HCT116 (cell line): Measurements from ENCODE around the gene HPS5. TPM values are rescaled to one million over a fixed set of nuclear protein-coding genes. Genes with fewer than 3 reads are reported as not detected.

Source experiments
- ATAC-seq: fragments of 200-7000 bp; cut with Tn5 transposase; 2 replicates; pipeline ENCODE4 v1.9.1; 2020; ENCODE audit warnings: mild to moderate bottlenecking, moderate library complexity
- BruUV-seq: library from RNA; stranded (reverse); fragments of 400-500 nt; replicated peaks from 2 replicates; lab custom pipeline; 2021; lab: Mats Ljungman, UMichigan
- CTCF ChIA-PET: fragments of 300-600 bp; sonication (Branson Sonifier 250); formaldehyde crosslinking; loops from one replicate; lab custom pipeline; 2021; ENCODE audit warnings: antibody characterized with exemption; lab: Charles Lee
- POLR2A ChIA-PET: fragments of 300-600, 350-600 bp; sonication (Branson Sonifier 250); formaldehyde crosslinking; loops from one replicate; lab custom pipeline; 2021; ENCODE audit warnings: antibody characterized with exemption; lab: Charles Lee
- RAD21 ChIA-PET, 2 experiments: fragments of 300-600 bp; sonication (Branson Sonifier 250); formaldehyde crosslinking; loops; one replicate each; lab custom pipeline; 2023; ENCODE audit warnings: low total read pairs in 2 of 2; ENCODE audit not compliant: uncharacterized antibody in 2 of 2, unreplicated experiment in 2 of 2, low non-redundant PET in 1 of 2; lab: Charles Lee
- DNase-seq: peaks from one replicate; pipeline ENCODE4 v3.0.0-alpha.2; 2010; ENCODE audit warnings: low read depth, low spot score
- H2AFZ ChIP-seq: fragments of 200-600 bp; shearing (Covaris generic), sonication (generic); 2 replicates; pipeline ENCODE4 v1.6.1; 2017; ENCODE audit warnings: low read depth, mixed run types, mixed read lengths, antibody characterized with exemption, low read length; ENCODE audit not compliant: poor library complexity, severe bottlenecking
- H3K27ac ChIP-seq: 2 replicates; pipeline ENCODE4 v1.5.1; 2012; ENCODE audit warnings: low read depth, low read length
- H3K27me3 ChIP-seq: fragments of 200-600 bp; sonication (generic); 2 replicates; pipeline ENCODE4 v1.6.1; 2016; ENCODE audit warnings: mixed run types, low read length, mixed read lengths; ENCODE audit not compliant: insufficient read depth
- H3K36me3 ChIP-seq, 2 experiments: fragments of 200-500 bp in 1 of 2; fragments of 200-600 bp in 1 of 2; sonication (Bioruptor generic) in 1 of 2; sonication (generic) in 1 of 2; 2 replicates each; pipeline versions ENCODE4 v1.5.1 to v1.6.1; 2014 to 2016; ENCODE audit warnings: low read length in 2 of 2, inconsistent platforms in 1 of 2, mixed read lengths in 1 of 2, mixed run types in 1 of 2; ENCODE audit not compliant: insufficient read depth in 2 of 2, control insufficient read depth in 1 of 2
- H3K4me1 ChIP-seq, 2 experiments: fragments of 200-600 bp in 1 of 2; sonication (generic) in 1 of 2; 2 replicates each; pipeline versions ENCODE4 v1.5.1 to v1.6.1; 2012 to 2017; ENCODE audit warnings: low read length in 2 of 2, inconsistent platforms in 1 of 2, mild to moderate bottlenecking in 1 of 2, mixed read lengths in 1 of 2, mixed run types in 1 of 2, moderate library complexity in 1 of 2; ENCODE audit not compliant: insufficient read depth in 2 of 2, control insufficient read depth in 1 of 2
- H3K4me2 ChIP-seq: fragments of 200-600 bp; sonication (generic); 2 replicates; pipeline ENCODE4 v1.6.1; 2017; ENCODE audit warnings: mixed run types, low read length, mixed read lengths
- H3K4me3 ChIP-seq, 2 experiments: fragments of 200-600 bp in 1 of 2; sonication (generic) in 1 of 2; replicated peaks in 1 of 2; 2 replicates each; pipeline ENCODE4 v1.5.1; 2011 to 2016; ENCODE audit warnings: low read length in 2 of 2, control low read depth in 1 of 2, low read depth in 1 of 2, mild to moderate bottlenecking in 1 of 2, mixed read lengths in 1 of 2, mixed run types in 1 of 2
- H3K79me2 ChIP-seq: fragments of 200-600 bp; sonication (generic); 2 replicates; pipeline ENCODE4 v1.6.1; 2017; ENCODE audit warnings: mild to moderate bottlenecking, mixed run types, low read length, moderate library complexity, mixed read lengths; ENCODE audit not compliant: insufficient read depth
- H3K9ac ChIP-seq: fragments of 200-600 bp; sonication (generic); 2 replicates; pipeline ENCODE4 v1.6.1; 2016; ENCODE audit warnings: low read length, mixed read lengths
- H3K9me2 ChIP-seq: fragments of 200-600 bp; sonication (generic), shearing (Covaris generic); 2 replicates; pipeline ENCODE4 v1.6.1; 2017; ENCODE audit warnings: mixed run types, mild to moderate bottlenecking, moderate library complexity; ENCODE audit not compliant: insufficient read depth
- H3K9me3 ChIP-seq, 2 experiments: fragments of 200-500 bp in 1 of 2; fragments of 200-600 bp in 1 of 2; sonication (Bioruptor generic) in 1 of 2; sonication (generic) in 1 of 2; 2 replicates each; pipeline ENCODE4 v1.6.1; 2014 to 2017; ENCODE audit warnings: low read length in 2 of 2, mixed read lengths in 2 of 2, inconsistent platforms in 1 of 2, low read depth in 1 of 2, mild to moderate bottlenecking in 1 of 2, mixed run types in 1 of 2, moderate library complexity in 1 of 2; ENCODE audit not compliant: control insufficient read depth in 1 of 2, insufficient read depth in 1 of 2
- H4K20me1 ChIP-seq: fragments of 200-600 bp; sonication (generic), shearing (Covaris generic); 2 replicates; pipeline ENCODE4 v1.6.1; 2017; ENCODE audit warnings: mixed run types, mild to moderate bottlenecking, moderate library complexity; ENCODE audit not compliant: insufficient read depth
- ATF3 ChIP-seq: IDR thresholded peaks from 2 replicates; pipeline ENCODE4 v1.6.1; 2012
- CTCF ChIP-seq, 3 experiments: fragments of 200-600 bp in 1 of 3; sonication (generic) in 1 of 3; IDR thresholded peaks in 2 of 3; conservative IDR thresholded peaks in 1 of 3; 2 replicates each; pipeline ENCODE4 v1.5.1; 2012 to 2017; ENCODE audit warnings: low read depth in 2 of 3, low read length in 2 of 3, antibody characterized with exemption in 1 of 3, borderline replicate concordance in 1 of 3, control low read depth in 1 of 3, mild to moderate bottlenecking in 1 of 3, mixed read lengths in 1 of 3, mixed run types in 1 of 3, moderate library complexity in 1 of 3; ENCODE audit not compliant: insufficient read depth in 1 of 3
- EZH2 ChIP-seq: fragments of 200-600 bp; sonication (generic); IDR thresholded peaks from 2 replicates; pipeline ENCODE4 v1.6.1; 2017; ENCODE audit warnings: antibody characterized with exemption, mixed run types
- EZH2phosphoT487 ChIP-seq: fragments of 200-600 bp; IDR thresholded peaks from 2 replicates; pipeline ENCODE4 v1.6.1; 2018; ENCODE audit warnings: antibody characterized with exemption, borderline replicate concordance
- FOSL1 ChIP-seq: IDR thresholded peaks from 2 replicates; pipeline ENCODE4 v1.6.1; 2012; ENCODE audit warnings: low read depth
- JUND ChIP-seq: IDR thresholded peaks from 2 replicates; pipeline ENCODE4 v1.6.1; 2012
- POLR2A ChIP-seq: IDR thresholded peaks from 2 replicates; pipeline ENCODE4 v1.7.0; 2011; ENCODE audit warnings: borderline replicate concordance; ENCODE audit not compliant: insufficient read depth, insufficient read length; ENCODE audit errors: extremely low read depth
- POLR2AphosphoS5 ChIP-seq: IDR thresholded peaks from 2 replicates; pipeline ENCODE4 v1.6.1; 2011; ENCODE audit warnings: mild to moderate bottlenecking, low read depth, low read length, moderate library complexity
- RAD21 ChIP-seq: IDR thresholded peaks from 2 replicates; pipeline ENCODE4 v1.6.1; 2012; ENCODE audit warnings: low read depth, mild to moderate bottlenecking
- REST ChIP-seq: IDR thresholded peaks from 2 replicates; pipeline ENCODE4 v1.6.1; 2012; ENCODE audit warnings: low read depth
- SIN3A ChIP-seq: IDR thresholded peaks from 2 replicates; pipeline ENCODE4 v1.6.1; 2012; ENCODE audit warnings: low read depth
- SP1 ChIP-seq: IDR thresholded peaks from 2 replicates; pipeline ENCODE4 v1.6.1; 2012; ENCODE audit warnings: low read depth
- SRF ChIP-seq: IDR thresholded peaks from 2 replicates; pipeline ENCODE4 v1.6.1; 2012; ENCODE audit warnings: low read depth
- TCF7L2 ChIP-seq: IDR thresholded peaks from 2 replicates; pipeline ENCODE4 v1.7.0; 2011; ENCODE audit warnings: borderline replicate concordance, inconsistent platforms; ENCODE audit not compliant: insufficient read depth, insufficient read length; ENCODE audit errors: extremely low read depth
- YY1 ChIP-seq: IDR thresholded peaks from 2 replicates; pipeline ENCODE4 v1.6.1; 2011; ENCODE audit warnings: low read length, low read depth, moderate library complexity, mild to moderate bottlenecking; ENCODE audit not compliant: insufficient replicate concordance; ENCODE audit errors: extremely low read depth
- ZNF274 ChIP-seq: fragments of 200-500 bp; sonication (Bioruptor generic); IDR thresholded peaks from 2 replicates; pipeline ENCODE4 v1.6.1; 2014; ENCODE audit warnings: mild to moderate bottlenecking, low read depth, low read length, inconsistent platforms
- intact Hi-C: fragments of 100-400 bp; cut with micrococcal nuclease; formaldehyde crosslinking; loops from 2 replicates; pipeline ENCODE4 v1.10.0; 2022
- total RNA-seq: library from RNA; stranded (reverse); gene quantifications from one replicate; pipeline ENCODE4 v1.2.1, GENCODE V29; 2021; ENCODE audit not compliant: unreplicated experiment

HPS5 gene
- total RNA-seq, 1 experiment from 2014 or later = 19.6 TPM

GRCh38 chr11:18321969-18322711 lies at the start of gene HPS5, which contains the start of gene GTF2H1 (continued):
- TF ChIP-seq SIN3A (peak; percentile 96), EZH2 (no peak), CTCF (IDR thresholded peaks at IDR 0.05 in 2 of 3, conservative IDR thresholded peaks at IDR 0.05 in 1 of 3; ENCODE audit: borderline replicate concordance in 1 of 3, insufficient read depth in 1 of 3, low read depth in 2 of 3, low read length in 2 of 3) (no peak)

- no TSS peak for BruUV-seq
- no peak for ATAC-seq
- CTCF ChIA-PET = no interaction called here
Observed at GRCh38 chr11:18371279-18371678, 49.3 kb upstream of the HPS5 start.

More at GRCh38 chr11:18371279-18371678, 49.3 kb upstream of the HPS5 start:
- ChIA-PET POLR2A (interaction anchor here (1.0 to 1.1 kb wide), 2 partner anchors 23 to 49 kb away, joined by 3 read pairs; partner anchors contain the start of genes GTF2H1, HPS5 and LDHA), RAD21 (no interaction called here)
- Histone ChIP-seq H3K27me3 (no peaks in the 10 kb centered on the region), H3K4me2 (no peak overlapping the region), H4K20me1 (no peaks in the 10 kb centered on the region), H3K27ac (no peak overlapping the region), H3K9me2 (no peaks in the 10 kb centered on the region), H3K9ac (no peak overlapping the region), H3K36me3 (peaks cover 4% of the 10 kb centered on the region in 2 experiments; a peak in 3 of 4 replicates), H2AFZ (no peak overlapping the region), H3K4me3 (no peak overlapping the region), H3K79me2 (no peaks in the 10 kb centered on the region)
- intact Hi-C loops = no loop called here
- TF ChIP-seq POLR2A (no peak), TCF7L2 (no peak), SRF (no peak), FOSL1 (no peak), SP1 (no peak), JUND (no peak), YY1 (no peak), RAD21 (no peak), EZH2 (no peak), SIN3A (no peak), REST (no peak), EZH2phosphoT487 (no peak), ZNF274 (no peak), ATF3 (no peak), POLR2AphosphoS5 (no peak)
- TF ChIP-seq, all 23 proteins: peak for 0
- Histone ChIP-seq H3K4me1 (no peaks in the 10 kb centered on the region), H3K9me3 (no peaks in the 10 kb centered on the region)
- no peak for DNase-seq
